Testis (tissue), 3 donors: ENCODE data around the gene RPS6KA3. TPM values are rescaled to one million over a fixed set of nuclear protein-coding genes. Genes with fewer than 3 reads are reported as not detected.

ENCODE experiments used
- DNase-seq: peaks from one replicate; pipeline ENCODE4 v3.0.0-alpha.2; 2019
- H3K27ac ChIP-seq, 2 donors: fragments of 200-600 bp; sonication (generic); one replicate each; pipeline ENCODE4 v1.5.1; 2019
- H3K27me3 ChIP-seq: fragments of 200-600 bp; sonication (generic); one replicate; pipeline ENCODE4 v1.5.1; 2019
- H3K36me3 ChIP-seq: fragments of 200-600 bp; sonication (generic); one replicate; pipeline ENCODE4 v1.5.1; 2017; ENCODE audit warnings: low read depth; ENCODE audit errors: missing control alignments
- H3K4me1 ChIP-seq: fragments of 200-600 bp; sonication (generic); one replicate; pipeline ENCODE4 v1.5.1; 2019
- H3K4me3 ChIP-seq, 2 donors: fragments of 200-600 bp; sonication (generic); one replicate each; pipeline ENCODE4 v1.5.1; 2017 to 2019
- H3K9me3 ChIP-seq: fragments of 200-600 bp; sonication (generic); one replicate; pipeline ENCODE4 v1.5.1; 2017
- POLR2A ChIP-seq: fragments of 450-650 bp; IDR thresholded peaks from one replicate; pipeline ENCODE4 v1.6.1; 2017; ENCODE audit warnings: antibody characterized with exemption, mild to moderate bottlenecking, moderate library complexity
- WGBS, 2 donors: methylation state at CpG; one replicate each; pipeline ENCODE4 v1.1.5; 2018; 5-methylcytosine and 5-hydroxymethylcytosine counted together
- intact Hi-C: fragments of 100-400 bp; cut with DNase I; formaldehyde crosslinking; loops from one replicate; pipeline ENCODE4 v1.15.1; 2023; ENCODE audit warnings: low total_unique reads
- polyA plus RNA-seq: library from polyadenylated mRNA; stranded (reverse); fragments of 350-450 nt; fragmentation: Illumina TruSeq; extraction: RNeasy Lipid Tissue Mini Kit (QIAGEN cat#74804); gene quantifications from one replicate; pipeline ENCODE4 v1.2.3, GENCODE V29; 2014; ENCODE audit warnings: low read depth, low replicate concordance; ENCODE audit not compliant: insufficient read depth
- total RNA-seq, 2 donors: library from RNA; depleted of rRNA; stranded (reverse); fragments of >200 nt; gene quantifications; one replicate each; pipeline ENCODE4 v1.2.3, GENCODE V29; 2016
- TF ChIP-seq, protein P1 (sequence below), 3 experiments: fragments of 450-650 bp in 2 of 3; fragments of 200-600 bp in 1 of 3; sonication (generic) in 1 of 3; IDR thresholded peaks; one replicate each; pipeline ENCODE4 v1.5.1; 2016 to 2019; ENCODE audit warnings: antibody characterized with exemption in 3 of 3, mild to moderate bottlenecking in 2 of 3, moderate library complexity in 1 of 3

Gene RPS6KA3
- total and polyA plus RNA-seq, 3 donors from 2014 or later, result 8.5 to 12.6 (median 12.5) TPM

DNA sequence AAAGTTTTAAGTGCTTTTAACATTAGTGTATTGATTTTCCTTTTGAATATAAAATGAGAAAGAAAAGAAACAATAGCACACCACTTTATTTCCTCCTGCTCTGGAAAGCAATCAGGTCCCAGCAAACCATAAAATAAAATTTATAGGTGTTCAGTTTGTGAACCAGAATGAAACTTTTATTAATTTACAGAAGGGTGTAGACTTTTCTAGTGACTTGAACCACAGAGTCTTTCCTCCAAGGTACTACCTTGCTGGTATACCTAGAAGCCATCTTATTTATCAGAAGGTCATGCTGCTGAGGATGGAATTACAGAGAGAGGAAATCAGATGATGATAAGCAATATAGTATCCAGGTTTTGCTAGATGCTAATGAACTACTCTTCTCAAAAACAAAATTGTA lies 27.6 kb upstream of the RPS6KA3 start:
- Histone ChIP-seq H3K27ac (no peak overlapping the region), H3K4me1 (no peaks in the 10 kb centered on the region), H3K27me3 (no peaks in the 10 kb centered on the region), H3K4me3 (no peak overlapping the region), H3K36me3 (no peaks in the 10 kb centered on the region), H3K9me3 (no peaks in the 10 kb centered on the region)
- intact Hi-C loops, result no loop called here
- DNase-seq, result no peak
- TF ChIP-seq, protein P1, sequence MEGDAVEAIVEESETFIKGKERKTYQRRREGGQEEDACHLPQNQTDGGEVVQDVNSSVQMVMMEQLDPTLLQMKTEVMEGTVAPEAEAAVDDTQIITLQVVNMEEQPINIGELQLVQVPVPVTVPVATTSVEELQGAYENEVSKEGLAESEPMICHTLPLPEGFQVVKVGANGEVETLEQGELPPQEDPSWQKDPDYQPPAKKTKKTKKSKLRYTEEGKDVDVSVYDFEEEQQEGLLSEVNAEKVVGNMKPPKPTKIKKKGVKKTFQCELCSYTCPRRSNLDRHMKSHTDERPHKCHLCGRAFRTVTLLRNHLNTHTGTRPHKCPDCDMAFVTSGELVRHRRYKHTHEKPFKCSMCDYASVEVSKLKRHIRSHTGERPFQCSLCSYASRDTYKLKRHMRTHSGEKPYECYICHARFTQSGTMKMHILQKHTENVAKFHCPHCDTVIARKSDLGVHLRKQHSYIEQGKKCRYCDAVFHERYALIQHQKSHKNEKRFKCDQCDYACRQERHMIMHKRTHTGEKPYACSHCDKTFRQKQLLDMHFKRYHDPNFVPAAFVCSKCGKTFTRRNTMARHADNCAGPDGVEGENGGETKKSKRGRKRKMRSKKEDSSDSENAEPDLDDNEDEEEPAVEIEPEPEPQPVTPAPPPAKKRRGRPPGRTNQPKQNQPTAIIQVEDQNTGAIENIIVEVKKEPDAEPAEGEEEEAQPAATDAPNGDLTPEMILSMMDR (IDR thresholded peaks at IDR 0.05), result no peak
- no peak for TF ChIP-seq POLR2A

DNA sequence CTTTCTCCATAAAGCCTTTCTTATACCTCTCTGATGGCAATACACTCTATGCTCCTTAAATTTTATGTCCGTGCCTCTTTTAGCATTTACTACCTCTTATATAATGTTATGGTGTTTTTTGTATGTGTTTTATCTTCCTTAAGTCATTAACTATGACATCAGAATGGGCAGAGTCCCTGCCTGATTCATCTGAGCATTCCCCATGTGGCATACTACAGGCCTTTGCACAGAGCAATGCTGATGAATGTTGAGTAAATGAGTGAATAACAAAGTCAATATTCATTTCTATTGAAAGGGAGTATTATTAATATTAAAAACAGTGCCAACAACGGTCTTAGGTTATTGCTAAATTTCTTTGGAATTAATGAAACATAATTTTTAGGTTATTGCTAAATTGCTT lies 18.8 kb upstream of the RPS6KA3 start:
- intact Hi-C loops, result no loop called here
- WGBS, 2 donors, result 87 to 89% methylated on average over 2 of the region's 2 CpGs

DNA sequence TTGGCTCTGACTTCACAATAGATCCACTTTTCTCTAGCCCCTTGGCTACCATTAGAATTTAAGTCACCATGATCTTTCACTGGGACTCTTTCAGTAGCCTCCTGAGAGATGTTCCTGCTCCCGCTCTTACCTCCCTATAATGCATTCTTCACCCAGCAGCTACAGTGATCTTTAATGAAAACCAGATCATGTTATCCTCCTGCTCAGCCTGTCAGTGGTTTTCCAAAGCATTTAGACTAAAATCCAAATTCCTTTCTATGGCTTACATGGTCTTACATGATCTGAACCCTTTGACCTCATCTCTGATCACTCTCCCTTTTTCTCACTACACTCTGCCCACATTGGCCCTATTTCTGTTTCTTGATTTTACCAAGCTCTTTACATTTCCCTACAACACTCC lies 18.3 kb upstream of the RPS6KA3 start:
- H3K4me3 ChIP-seq, result no peak overlapping the region
- no peaks in the 10 kb centered on the region for H3K4me1 ChIP-seq
- DNase-seq, result no peak
- intact Hi-C loops, result no loop called here
- no peaks in the 10 kb centered on the region for H3K36me3 ChIP-seq
- H3K27me3 ChIP-seq, result no peaks in the 10 kb centered on the region
- no peak for TF ChIP-seq POLR2A
- TF ChIP-seq, protein P1 (IDR thresholded peaks at IDR 0.05), result no peak
- H3K27ac ChIP-seq, result no peak overlapping the region
- 91 to 100% methylated on average over 1 of the region's 1 CpG for WGBS, 2 donors
- no peaks in the 10 kb centered on the region for H3K9me3 ChIP-seq

More for the DNA sequence above, 18.8 kb upstream of the RPS6KA3 start:
- Histone ChIP-seq H3K27me3 (no peaks in the 10 kb centered on the region), H3K27ac (no peak overlapping the region), H3K36me3 (no peaks in the 10 kb centered on the region), H3K9me3 (no peaks in the 10 kb centered on the region), H3K4me3 (no peak overlapping the region), H3K4me1 (no peaks in the 10 kb centered on the region)
- no peak for TF ChIP-seq POLR2A
- TF ChIP-seq, protein P1 (IDR thresholded peaks at IDR 0.05), result no peak
- no peak for DNase-seq

DNA sequence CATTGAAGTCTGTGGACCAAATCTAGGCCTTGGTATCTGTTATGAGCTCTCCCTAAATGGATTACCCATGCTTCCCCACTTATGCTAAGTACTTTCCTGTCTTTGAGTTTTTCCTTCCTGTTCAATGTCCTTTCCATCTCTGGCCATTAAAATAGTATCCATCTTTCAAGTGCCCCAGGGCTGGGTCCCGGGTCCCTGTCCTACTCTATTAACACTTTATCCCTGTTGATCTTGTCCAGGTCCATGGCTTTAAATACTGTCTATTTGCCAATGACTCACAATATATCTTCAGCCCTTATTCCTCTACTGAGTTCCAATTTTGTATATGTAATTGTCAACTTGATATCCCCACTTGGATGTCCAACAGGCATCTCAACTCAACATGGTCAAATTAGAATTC lies 17.7 kb upstream of the RPS6KA3 start:
- intact Hi-C loops, result no loop called here
- Histone ChIP-seq H3K27ac (no peak overlapping the region), H3K36me3 (no peaks in the 10 kb centered on the region), H3K27me3 (no peaks in the 10 kb centered on the region), H3K4me1 (no peaks in the 10 kb centered on the region), H3K9me3 (no peaks in the 10 kb centered on the region), H3K4me3 (no peak overlapping the region)
- WGBS, 2 donors, result 88 to 89% methylated on average over 1 of the region's 1 CpG
- no peak for TF ChIP-seq POLR2A
- TF ChIP-seq, protein P1 (IDR thresholded peaks at IDR 0.05), result no peak
- DNase-seq, result no peak

DNA sequence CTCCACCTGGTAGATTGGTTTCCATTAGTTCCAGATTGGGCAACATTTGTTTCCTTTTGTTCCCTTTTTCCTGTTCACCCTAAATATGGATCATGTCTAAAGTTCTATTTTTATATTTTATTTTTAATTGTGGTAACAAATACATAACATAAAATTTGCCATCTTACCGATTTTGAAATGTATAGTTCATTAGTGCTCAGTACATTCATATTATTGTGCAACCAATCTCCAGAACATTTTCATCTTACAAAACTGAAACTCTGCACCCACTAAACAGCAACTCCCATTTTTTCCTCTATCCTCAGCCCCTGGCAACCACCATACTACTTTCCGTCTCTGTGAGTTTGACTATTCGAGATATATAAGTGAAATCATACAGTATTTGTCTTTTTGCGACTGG lies 14.2 kb upstream of the RPS6KA3 start:
- Histone ChIP-seq H3K4me1 (no peaks in the 10 kb centered on the region), H3K9me3 (no peaks in the 10 kb centered on the region), H3K36me3 (no peaks in the 10 kb centered on the region), H3K4me3 (no peak overlapping the region), H3K27me3 (no peaks in the 10 kb centered on the region), H3K27ac (no peak overlapping the region)
- no peak for TF ChIP-seq POLR2A
- TF ChIP-seq, protein P1 (IDR thresholded peaks at IDR 0.05), result no peak
- 88 to 95% methylated on average over 4 of the region's 4 CpGs for WGBS, 2 donors
- intact Hi-C loops, result no loop called here
- no peak for DNase-seq
